Endothelial cell of hepatic sinusoid (primary cell): ENCODE results near the gene NFATC4.

Experiments
- in situ Hi-C: cut with HindIII; loops from 2 replicates; pipeline ENCODE4 v1.10.0; 2017; ENCODE audit warnings: low sequenced_read_pairs

The NFATC4 gene

DNA sequence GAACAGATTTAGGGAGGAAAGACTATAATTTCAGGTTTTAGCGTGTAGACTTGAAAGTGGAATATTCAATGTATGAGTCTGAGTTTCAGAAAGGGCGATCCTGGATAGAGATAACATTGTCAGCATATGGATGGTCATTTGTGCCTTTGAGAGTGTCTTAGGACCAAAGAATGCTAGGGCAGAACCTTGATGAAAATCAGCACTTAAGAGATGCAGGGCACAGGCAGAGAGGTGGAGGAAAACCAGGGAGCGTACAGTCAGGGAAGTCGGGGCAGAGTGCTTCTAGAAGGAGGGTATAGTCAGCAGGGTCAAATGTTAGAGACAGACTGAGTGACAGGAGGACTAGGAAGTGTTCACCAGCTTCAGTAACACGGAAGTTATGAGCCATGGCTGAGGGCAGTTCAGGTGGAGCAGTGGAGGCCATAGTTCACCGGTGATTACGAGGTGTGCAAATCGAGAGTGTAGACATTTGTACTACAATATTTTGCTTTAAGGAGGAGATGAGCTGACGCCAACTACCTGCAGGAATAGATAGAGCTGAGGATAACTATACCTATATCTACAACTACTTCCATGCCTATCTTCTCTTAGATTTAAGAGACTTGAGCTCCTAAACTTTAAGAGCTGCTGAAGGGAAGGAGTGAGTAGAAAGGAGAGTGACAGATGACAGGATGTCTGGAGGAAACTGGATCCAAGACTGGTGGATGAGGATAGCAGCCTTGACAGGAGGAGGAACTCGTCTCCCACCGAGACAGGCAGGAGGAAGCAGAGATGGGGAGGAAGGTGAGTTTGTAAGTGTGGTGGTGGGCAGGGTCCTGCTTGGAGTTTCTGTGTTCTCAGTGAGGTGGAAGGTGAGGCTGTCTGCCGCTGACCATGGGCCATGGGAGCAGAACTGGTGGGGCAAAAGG lies 55.0 kb downstream of the NFATC4 start:
- in situ Hi-C loops, result loop anchor here (5.0 kb wide), 1 partner anchor 101 kb away; no protein-coding TSS in a partner anchor

DNA sequence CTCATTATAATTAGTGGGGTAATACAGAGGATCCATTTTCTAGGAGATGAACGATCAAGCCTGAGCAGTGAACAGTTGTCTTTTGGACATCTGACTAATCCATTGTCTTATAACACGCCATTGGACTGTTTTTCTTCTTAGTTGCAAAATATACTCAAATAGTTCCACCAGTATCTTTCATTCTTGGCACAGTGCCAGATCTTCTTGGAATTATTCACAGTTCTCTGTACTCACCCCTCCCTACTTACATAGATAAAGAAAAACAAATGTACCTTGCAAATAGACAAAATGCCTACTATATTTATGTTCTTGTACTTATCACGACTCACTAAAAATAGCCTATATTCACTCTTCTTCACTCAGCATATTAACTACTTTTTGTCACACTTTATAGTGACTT lies 57.7 kb downstream of the NFATC4 start:
- in situ Hi-C loops, result no loop called here

DNA sequence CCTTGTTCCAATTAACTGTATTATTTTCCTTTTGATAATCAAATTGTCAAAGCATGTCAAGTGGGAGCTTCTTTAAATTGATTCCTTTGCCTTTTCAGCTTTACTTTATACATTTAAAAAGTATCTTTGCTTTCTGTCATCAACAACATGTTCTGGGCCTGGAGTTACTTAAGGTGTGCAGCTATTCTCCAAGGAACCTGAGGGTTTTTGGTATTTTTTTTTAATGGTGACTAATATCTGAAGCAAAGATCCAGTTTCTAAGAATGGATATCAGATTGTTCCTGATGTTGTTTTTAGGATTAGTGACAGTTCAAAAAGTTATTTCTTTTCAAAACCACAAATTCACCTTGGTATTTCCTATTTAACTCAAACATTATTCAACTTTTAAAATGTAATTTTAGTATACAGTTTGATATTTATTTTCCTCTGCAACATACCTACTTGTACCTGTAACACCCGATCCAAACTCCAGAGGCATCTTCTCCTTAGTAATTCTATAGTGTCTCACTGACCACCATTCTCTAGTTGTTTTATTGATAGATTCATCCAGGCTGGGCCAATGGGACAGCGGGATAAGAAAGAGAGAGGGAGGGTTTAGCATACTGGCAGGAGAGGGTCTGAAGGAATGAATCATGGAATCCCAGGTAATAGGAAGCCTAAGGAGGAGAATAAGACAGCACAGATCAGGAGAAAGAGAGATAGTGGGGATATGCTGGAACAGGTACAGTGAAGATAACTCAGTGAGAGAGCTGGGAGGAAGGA lies 58.3 kb downstream of the NFATC4 start:
- in situ Hi-C loops, result no loop called here

DNA sequence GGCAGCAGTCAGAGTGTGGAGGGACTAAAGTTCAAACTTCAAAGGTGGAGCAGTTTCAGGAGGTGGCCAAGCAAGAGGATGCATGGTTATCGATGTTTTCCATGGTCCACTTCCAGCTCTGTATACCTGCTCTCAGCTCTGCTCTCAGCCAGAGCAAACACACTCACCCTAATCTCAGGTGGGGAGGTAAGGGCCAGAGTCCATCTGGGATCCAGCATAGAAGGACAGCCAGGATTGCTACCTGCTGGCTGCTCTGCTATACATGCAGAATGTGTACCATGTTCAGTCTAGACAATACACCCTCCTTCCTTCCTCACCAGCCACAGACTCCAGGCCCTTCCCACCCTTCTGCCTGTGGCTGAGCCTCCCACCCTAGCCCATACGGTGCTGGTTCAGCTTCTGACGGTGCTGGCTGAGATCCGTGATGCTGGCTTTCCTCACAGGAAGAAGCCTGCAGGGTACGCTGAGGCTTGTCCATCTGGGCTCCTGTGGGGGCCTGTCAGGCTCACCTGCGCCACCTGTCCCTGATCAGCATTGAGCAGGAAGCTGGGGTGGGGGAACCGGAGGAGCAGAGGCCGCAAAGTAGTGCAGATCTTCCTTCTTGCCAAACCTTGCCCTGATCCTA lies 59.0 kb downstream of the NFATC4 start:
- in situ Hi-C loops, result no loop called here

DNA sequence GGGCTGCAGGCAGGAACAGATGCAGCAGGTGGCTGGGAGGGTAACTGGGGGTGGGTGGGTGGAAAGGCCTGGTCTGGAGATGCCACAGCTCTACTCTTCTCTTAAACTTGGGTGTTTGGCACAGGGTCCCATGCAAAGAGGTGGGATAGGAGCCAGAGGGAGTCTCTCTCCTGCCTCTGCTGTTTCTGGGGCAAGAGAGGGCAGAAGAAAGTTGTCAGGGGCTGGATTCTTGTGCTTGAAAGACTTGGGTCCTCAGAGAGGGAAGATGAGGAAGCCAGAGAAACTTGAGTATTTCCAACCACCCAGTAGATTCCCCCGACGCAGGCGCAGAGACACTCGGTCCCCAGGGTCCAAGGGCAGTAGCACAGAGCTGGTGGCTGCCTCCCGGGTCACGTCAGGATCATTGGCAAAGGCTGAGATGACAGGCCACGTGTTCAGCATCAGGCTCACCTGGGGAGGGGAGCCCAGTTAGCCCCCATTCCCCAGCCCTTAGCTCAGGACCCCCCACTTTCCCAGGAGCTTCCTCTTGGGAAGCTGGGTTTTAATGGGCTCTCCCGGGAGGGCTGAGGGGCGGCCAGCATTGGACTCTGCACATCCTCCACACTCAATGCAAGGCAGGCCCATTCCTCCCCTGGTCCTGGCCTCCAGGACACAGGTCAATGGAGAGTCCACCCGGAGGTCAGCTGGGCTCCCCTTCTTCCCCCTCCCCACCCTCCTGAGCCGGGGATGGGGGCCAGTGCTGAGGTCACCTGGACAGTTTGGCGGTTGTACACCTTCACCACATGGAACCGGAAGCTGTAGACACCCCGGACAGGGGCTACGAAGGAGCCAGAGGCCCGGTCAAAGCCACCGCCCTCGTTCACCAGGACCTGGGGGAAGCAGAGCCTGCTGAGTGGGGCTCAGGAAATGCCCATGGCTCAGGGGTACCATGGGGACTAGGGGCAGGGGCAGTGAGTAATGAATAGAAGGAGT lies 59.8 kb downstream of the NFATC4 start:
- in situ Hi-C loops, result no loop called here

DNA sequence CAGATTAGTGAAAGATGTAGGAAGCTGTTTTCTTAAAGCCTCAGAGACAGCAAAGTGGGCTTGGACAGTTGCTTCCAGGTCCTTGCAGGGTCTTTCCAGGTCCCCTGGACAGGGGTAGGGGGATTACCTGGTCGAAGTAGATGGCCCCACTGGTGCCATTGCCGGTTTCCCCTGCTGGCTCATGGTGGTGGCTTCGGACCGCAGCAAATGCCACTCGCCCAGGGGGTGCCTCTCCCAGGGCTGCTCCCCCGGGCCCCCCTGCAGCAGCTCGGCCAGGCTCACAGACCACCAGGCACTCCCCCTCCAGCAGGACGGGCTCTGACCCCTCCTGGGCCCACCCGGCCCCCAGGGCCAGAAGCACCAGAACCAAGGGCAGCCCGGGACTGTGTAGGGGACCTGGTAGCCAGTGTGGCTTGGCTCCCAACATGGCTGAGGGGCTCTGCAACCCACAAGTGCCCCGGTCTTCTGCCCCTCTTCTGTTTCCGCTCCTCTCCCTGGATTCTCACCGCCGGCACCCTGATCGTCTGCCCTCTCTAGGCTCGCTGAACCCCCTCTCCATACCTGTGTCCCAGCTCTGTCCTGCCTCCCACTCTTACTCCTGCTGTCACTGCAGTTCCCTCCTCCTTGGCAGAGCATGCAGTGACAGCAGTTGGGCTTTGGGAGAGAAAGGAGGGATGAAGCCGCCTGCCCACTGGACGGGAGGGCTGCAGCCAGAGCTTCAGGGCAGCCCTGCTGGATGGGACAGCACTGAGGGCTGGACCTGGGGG lies 60.8 kb downstream of the NFATC4 start:
- in situ Hi-C loops, result no loop called here
